Parathyroid adenoma (tissue), 2 donors: ENCODE results near the gene TPD52L3.

Source experiments
- H2AFZ ChIP-seq: fragments of 300-600 bp; sonication (generic); one replicate; pipeline ENCODE4 v1.7.0; 2017; ENCODE audit warnings: antibody characterized with exemption, mild to moderate bottlenecking
- H3K27ac ChIP-seq: fragments of 300-600 bp; sonication (generic); one replicate; pipeline ENCODE4 v1.7.0; 2017
- H3K27me3 ChIP-seq: fragments of 300-600 bp; sonication (generic); one replicate; pipeline ENCODE4 v1.7.0; 2017; ENCODE audit warnings: low read length; ENCODE audit not compliant: control insufficient read depth, insufficient read depth
- H3K36me3 ChIP-seq: fragments of 300-600 bp; sonication (generic); one replicate; pipeline ENCODE4 v1.7.0; 2017; ENCODE audit warnings: low read length; ENCODE audit not compliant: control insufficient read depth, insufficient read depth
- H3K4me1 ChIP-seq: fragments of 300-600 bp; sonication (generic); one replicate; pipeline ENCODE4 v1.7.0; 2017; ENCODE audit warnings: control low read depth
- H3K4me2 ChIP-seq: fragments of 300-600 bp; sonication (generic); one replicate; pipeline ENCODE4 v1.7.0; 2017; ENCODE audit warnings: low read length
- H3K4me3 ChIP-seq: fragments of 300-600 bp; sonication (generic); one replicate; pipeline ENCODE4 v1.7.0; 2017; ENCODE audit warnings: low read depth, low read length
- H3K79me2 ChIP-seq: fragments of 300-600 bp; sonication (generic); one replicate; pipeline ENCODE4 v1.7.0; 2017; ENCODE audit warnings: control low read depth
- H3K9ac ChIP-seq: fragments of 300-600 bp; sonication (generic); one replicate; pipeline ENCODE4 v1.7.0; 2017; ENCODE audit warnings: mild to moderate bottlenecking
- H3K9me3 ChIP-seq: fragments of 300-600 bp; sonication (generic); one replicate; pipeline ENCODE4 v1.7.0; 2017; ENCODE audit warnings: low read length; ENCODE audit not compliant: control insufficient read depth
- CTCF ChIP-seq: fragments of 300-600 bp; sonication (generic); IDR thresholded peaks from one replicate; pipeline ENCODE4 v1.7.0; 2017; ENCODE audit warnings: antibody characterized with exemption, mild to moderate bottlenecking
- donor health status: primary hyperparathyroidism.

TPD52L3 gene

GRCh38 chr9:6307551-6308096 lies 20.6 kb upstream of the TPD52L3 start:
- no peak overlapping the region for H3K4me2 ChIP-seq
- H3K36me3 ChIP-seq = no peaks in the 10 kb centered on the region
- H3K27me3 ChIP-seq = no peaks in the 10 kb centered on the region
- no peak overlapping the region for H3K4me3 ChIP-seq
- no peaks in the 10 kb centered on the region for H3K9me3 ChIP-seq
- no peak for TF ChIP-seq CTCF
- no peak overlapping the region for H2AFZ ChIP-seq
- H3K79me2 ChIP-seq = no peaks in the 10 kb centered on the region
- no peak overlapping the region for H3K9ac ChIP-seq
- no peaks in the 10 kb centered on the region for H3K4me1 ChIP-seq
- H3K27ac ChIP-seq = no peak overlapping the region

DNA sequence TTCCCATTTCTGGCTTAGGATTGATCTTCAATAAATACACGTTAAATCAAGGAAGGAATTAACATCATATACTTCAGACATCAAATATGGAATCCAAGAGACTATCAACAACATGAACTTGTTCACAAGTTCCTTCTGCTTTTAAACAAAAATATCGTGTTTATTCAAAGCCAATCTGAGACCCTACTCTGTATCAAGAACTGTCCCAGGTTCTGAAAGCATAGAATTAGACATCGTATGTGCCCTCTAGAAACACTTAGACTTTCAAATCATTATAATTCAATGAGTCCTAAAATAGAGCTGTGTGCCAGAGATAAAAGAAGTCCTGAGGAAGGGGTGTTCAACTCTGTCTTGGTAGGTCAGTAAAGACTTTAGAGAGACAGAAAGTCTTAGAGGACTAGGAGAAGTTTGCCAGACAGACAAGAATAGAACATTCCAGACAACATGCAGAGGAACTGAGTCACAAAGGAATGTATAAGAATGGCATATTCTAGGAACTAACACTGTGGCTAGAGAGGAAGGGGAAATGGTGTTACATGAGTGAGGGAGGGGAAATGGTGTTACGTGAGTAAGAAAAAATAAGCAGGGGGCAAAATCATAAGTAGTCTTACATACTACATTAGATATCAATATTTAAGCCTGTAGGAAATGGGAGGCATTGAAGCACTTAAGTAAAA lies 2.9 kb downstream of the TPD52L3 start:
- H3K27me3 ChIP-seq = no peaks in the 10 kb centered on the region
- no peaks in the 10 kb centered on the region for H3K9me3 ChIP-seq
- no peak overlapping the region for H3K4me3 ChIP-seq
- no peaks in the 10 kb centered on the region for H3K79me2 ChIP-seq
- no peaks in the 10 kb centered on the region for H3K36me3 ChIP-seq
- no peak overlapping the region for H2AFZ ChIP-seq
- no peak overlapping the region for H3K4me2 ChIP-seq
- no peak overlapping the region for H3K27ac ChIP-seq
- no peak overlapping the region for H3K9ac ChIP-seq
- no peak for TF ChIP-seq CTCF
- H3K4me1 ChIP-seq = no peaks in the 10 kb centered on the region

DNA sequence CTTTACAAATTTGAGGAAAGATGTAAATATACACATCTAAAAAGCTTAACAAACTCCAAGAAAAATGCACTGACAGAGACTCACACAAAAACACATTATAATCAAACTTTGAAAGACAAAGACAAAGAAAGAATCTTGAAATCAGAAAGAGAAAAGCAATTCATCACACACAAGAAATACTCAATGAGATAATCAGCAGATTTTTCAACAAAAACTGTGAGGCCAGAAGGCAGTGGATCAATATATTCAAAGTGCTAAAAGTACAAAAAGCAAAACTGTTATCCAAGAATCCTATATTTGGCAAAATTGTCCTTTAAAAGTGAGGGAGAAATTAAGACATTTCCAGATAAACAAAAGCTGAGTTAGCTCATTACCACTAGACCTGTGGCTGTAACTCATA lies 6.1 kb downstream of the TPD52L3 start:
- Histone ChIP-seq H3K36me3 (no peaks in the 10 kb centered on the region), H3K4me3 (no peak overlapping the region), H2AFZ (no peak overlapping the region), H3K4me1 (no peaks in the 10 kb centered on the region), H3K9ac (no peak overlapping the region), H3K27me3 (no peaks in the 10 kb centered on the region), H3K27ac (no peak overlapping the region), H3K79me2 (no peaks in the 10 kb centered on the region), H3K9me3 (no peaks in the 10 kb centered on the region), H3K4me2 (no peak overlapping the region)
- TF ChIP-seq CTCF = no peak

DNA sequence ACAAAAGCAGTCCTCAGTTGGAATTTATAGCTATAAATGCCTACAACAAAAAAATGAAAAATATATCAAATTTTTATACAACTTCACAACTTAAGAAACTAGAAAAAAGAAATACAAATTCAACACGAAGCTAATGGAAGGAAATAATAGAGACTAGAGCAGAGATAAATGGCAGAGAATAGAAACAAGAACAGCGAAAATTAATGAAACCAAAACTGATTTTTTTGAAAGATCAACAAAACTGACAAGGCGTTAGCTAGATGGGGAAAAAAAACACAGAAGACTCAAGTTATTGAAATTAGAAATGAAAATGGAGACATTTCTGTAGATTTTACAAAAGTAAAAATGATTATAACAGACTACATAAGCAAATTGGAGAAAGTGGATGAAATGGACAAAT lies 20.6 kb downstream of the TPD52L3 start:
- H3K36me3 ChIP-seq = no peaks in the 10 kb centered on the region
- H3K4me3 ChIP-seq = no peak overlapping the region
- H3K4me2 ChIP-seq = no peak overlapping the region
- H3K27ac ChIP-seq = no peak overlapping the region
- TF ChIP-seq CTCF = no peak
- no peaks in the 10 kb centered on the region for H3K79me2 ChIP-seq
- H3K4me1 ChIP-seq = no peaks in the 10 kb centered on the region
- H3K9ac ChIP-seq = no peak overlapping the region
- H2AFZ ChIP-seq = no peak overlapping the region
- H3K27me3 ChIP-seq = no peaks in the 10 kb centered on the region
- H3K9me3 ChIP-seq = no peaks in the 10 kb centered on the region

GRCh38 chr9:6351737-6352136 lies 23.6 kb downstream of the TPD52L3 start:
- H3K27me3 ChIP-seq = no peaks in the 10 kb centered on the region
- no peaks in the 10 kb centered on the region for H3K79me2 ChIP-seq
- no peaks in the 10 kb centered on the region for H3K9me3 ChIP-seq
- no peak overlapping the region for H3K27ac ChIP-seq
- H3K4me1 ChIP-seq = no peaks in the 10 kb centered on the region
- H3K4me2 ChIP-seq = no peak overlapping the region
- H3K36me3 ChIP-seq = no peaks in the 10 kb centered on the region
- no peak for TF ChIP-seq CTCF
- no peak overlapping the region for H2AFZ ChIP-seq
- H3K9ac ChIP-seq = no peak overlapping the region
- H3K4me3 ChIP-seq = no peak overlapping the region
